DMS153 treated with DMSO at 0.1 percent for 48 hours (cell line): ENCODE data around the gene RSPO4.
"Not testable (repeated sequence)": the region's sequence is repeated elsewhere in the genome, so short reads cannot be mapped to it uniquely, and the experiment has no call there.

ENCODE experiments used
- DNase-seq: peaks from one replicate; lab custom pipeline; 2025; ENCODE audit not compliant: unreplicated experiment; lab: John Stamatoyannopoulos, UW

The RSPO4 gene

GRCh38 chr20:1005452-1006027 lies 3.4 kb upstream of the RSPO4 start:
- peak; percentile 11 for DNase-seq

- no peak for DNase-seq
These were observed 2.0 kb upstream of the RSPO4 start for GRCh38 chr20:1003920-1004697.

- DNase-seq: no peak
These were observed 811 bp upstream of the RSPO4 start for GRCh38 chr20:1002682-1003561.

GRCh38 chr20:1001116-1001515 lies 995 bp downstream of the RSPO4 start:
- DNase-seq: no peak

GRCh38 chr20:998231-998830 lies 3.8 kb downstream of the RSPO4 start:
- DNase-seq: no peak

- no peak for DNase-seq
These were observed 4.6 kb downstream of the RSPO4 start for GRCh38 chr20:997486-997885.

- DNase-seq: no peak
These were observed 5.1 kb downstream of the RSPO4 start for GRCh38 chr20:997016-997415.

GRCh38 chr20:995170-995569 lies 6.9 kb downstream of the RSPO4 start:
- no peak for DNase-seq

GRCh38 chr20:992801-993535 lies 9.1 kb downstream of the RSPO4 start:
- no peak for DNase-seq

GRCh38 chr20:991850-992249 lies 10.3 kb downstream of the RSPO4 start:
- no peak for DNase-seq

GRCh38 chr20:990293-990959 lies 11.7 kb downstream of the RSPO4 start:
- DNase-seq: no peak

GRCh38 chr20:988272-988671 lies 13.8 kb downstream of the RSPO4 start:
- DNase-seq: no peak

GRCh38 chr20:987677-988076 lies 14.4 kb downstream of the RSPO4 start:
- DNase-seq: no peak

- DNase-seq: no peak
These were observed 15.3 kb downstream of the RSPO4 start for GRCh38 chr20:986733-987355.

- not testable (repeated sequence) for DNase-seq
These were observed 17.1 kb downstream of the RSPO4 start for GRCh38 chr20:984994-985393.

GRCh38 chr20:982754-983153 lies 19.4 kb downstream of the RSPO4 start:
- no peak for DNase-seq

GRCh38 chr20:977021-977420 lies 25.1 kb downstream of the RSPO4 start:
- DNase-seq: no peak

GRCh38 chr20:976033-976432 lies 26.1 kb downstream of the RSPO4 start:
- DNase-seq: no peak

GRCh38 chr20:973785-974194 lies 28.3 kb downstream of the RSPO4 start:
- DNase-seq: no peak

- DNase-seq: no peak
These were observed 29.9 kb downstream of the RSPO4 start for GRCh38 chr20:972256-972655.
